Spinal cord (tissue), 10 donors: ENCODE measurements around the gene COPZ1. TPM values are rescaled to one million over a fixed set of nuclear protein-coding genes. Genes with fewer than 3 reads are reported as not detected.
A peak's percentile ranks its signal among the peaks of the same experiment; 100 is the strongest.

ENCODE experiments used
- DNase-seq, 6 donors: peaks; one replicate each; pipeline versions ENCODE4 v3.0.0 to v3.0.0-alpha.2; 2013 to 2015; ENCODE audit warnings: low spot score in 6 of 6, low read depth in 4 of 6
- H3K27ac ChIP-seq: one replicate; pipeline ENCODE4 v1.5.1; 2013; ENCODE audit warnings: low read depth, low read length, control low read depth
- H3K27me3 ChIP-seq: one replicate; pipeline ENCODE4 v1.6.1; 2013; ENCODE audit warnings: low read length; ENCODE audit not compliant: control insufficient read depth, insufficient read depth
- H3K36me3 ChIP-seq: one replicate; pipeline ENCODE4 v1.6.1; 2013; ENCODE audit warnings: low read length; ENCODE audit not compliant: control insufficient read depth, insufficient read depth
- H3K4me1 ChIP-seq: one replicate; pipeline ENCODE4 v1.6.1; 2013; ENCODE audit warnings: low read length; ENCODE audit not compliant: control insufficient read depth, insufficient read depth
- H3K4me3 ChIP-seq: one replicate; pipeline ENCODE4 v1.5.1; 2013; ENCODE audit warnings: low read depth, low read length, control low read depth
- H3K9me3 ChIP-seq: one replicate; pipeline ENCODE4 v1.6.1; 2013; ENCODE audit warnings: low read length; ENCODE audit not compliant: control insufficient read depth, insufficient read depth
- WGBS: methylation state at CpG from one replicate; pipeline ENCODE4 v1.1.5; 2013; ENCODE audit warnings: missing lambda C conversion rate; ENCODE audit not compliant: insufficient coverage; 5-methylcytosine and 5-hydroxymethylcytosine counted together
- polyA plus RNA-seq, 2 donors: library from polyadenylated mRNA; unstranded; fragments of 120-200 nt; gene quantifications; one replicate each; pipeline ENCODE4 v1.2.1, GENCODE V29; 2013; ENCODE audit not compliant: insufficient read length in 2 of 2
- total RNA-seq, 2 donors: library from RNA; depleted of rRNA in 1 of 2; stranded (reverse); fragments of 120-200 nt in 1 of 2; fragments of >200 nt in 1 of 2; gene quantifications; one replicate each; pipeline versions ENCODE4 v1.2.3 to v1.2.4, GENCODE V29; 2013 to 2014
- donor health status: healthy.

Gene COPZ1
- total and polyA plus RNA-seq, 4 donors: 91.0 to 164 (median 156) TPM

DNA sequence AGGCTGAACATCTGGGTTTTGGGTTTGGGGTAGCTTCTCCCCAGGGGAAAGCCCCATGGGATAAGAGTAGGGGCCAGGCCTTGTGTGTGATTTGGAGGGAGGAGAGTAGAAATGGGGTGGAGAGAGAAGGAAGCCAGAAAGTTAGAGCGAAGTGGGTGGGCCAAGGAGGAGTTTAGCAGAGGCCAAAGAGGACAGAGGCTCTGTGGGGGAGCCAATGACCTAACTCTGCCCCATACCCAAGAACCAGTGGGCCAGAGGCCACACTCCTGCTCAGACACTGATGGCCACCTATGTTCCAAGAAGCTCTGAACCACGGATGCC, 50.3 kb downstream of the COPZ1 start:
- WGBS: no CpG with 5 or more reads among the region's 2 CpGs
- no peaks in the 10 kb centered on the region for H3K27me3 ChIP-seq
- peaks cover 70% of the 10 kb centered on the region for H3K4me1 ChIP-seq
- no peak for DNase-seq
- H3K36me3 ChIP-seq: peaks cover 26% of the 10 kb centered on the region
- H3K9me3 ChIP-seq: no peaks in the 10 kb centered on the region
- peak overlapping the region; percentile 79 for H3K27ac ChIP-seq
- no peak overlapping the region for H3K4me3 ChIP-seq

DNA sequence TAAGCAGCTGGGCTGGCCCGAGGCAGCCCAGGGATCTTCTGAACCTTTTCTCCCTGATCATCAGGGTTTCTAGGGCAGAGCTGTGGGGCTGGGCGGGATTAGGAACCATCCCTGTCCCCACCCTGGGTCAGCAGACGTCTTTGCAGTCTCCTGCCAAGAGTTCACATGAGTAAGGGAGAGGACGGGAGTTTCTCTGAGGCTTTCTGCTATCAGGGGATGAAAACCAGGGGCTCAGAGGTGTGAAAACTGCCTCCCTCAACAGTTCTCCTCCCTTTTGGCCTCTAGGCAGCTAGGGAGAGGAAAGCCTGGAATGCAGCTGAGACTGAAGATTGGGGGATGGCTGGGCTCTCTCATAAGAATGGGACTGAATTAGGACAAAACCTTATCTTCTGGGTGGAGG, 51.7 kb downstream of the COPZ1 start:
- peak overlapping the region; percentile 58 for H3K27ac ChIP-seq
- WGBS: 86% methylated on average over 1 of the region's 4 CpGs
- no peak for DNase-seq
- H3K9me3 ChIP-seq: no peaks in the 10 kb centered on the region
- H3K4me3 ChIP-seq: no peak overlapping the region
- H3K27me3 ChIP-seq: no peaks in the 10 kb centered on the region
- H3K4me1 ChIP-seq: peaks cover 56% of the 10 kb centered on the region
- peaks cover 20% of the 10 kb centered on the region for H3K36me3 ChIP-seq

DNA sequence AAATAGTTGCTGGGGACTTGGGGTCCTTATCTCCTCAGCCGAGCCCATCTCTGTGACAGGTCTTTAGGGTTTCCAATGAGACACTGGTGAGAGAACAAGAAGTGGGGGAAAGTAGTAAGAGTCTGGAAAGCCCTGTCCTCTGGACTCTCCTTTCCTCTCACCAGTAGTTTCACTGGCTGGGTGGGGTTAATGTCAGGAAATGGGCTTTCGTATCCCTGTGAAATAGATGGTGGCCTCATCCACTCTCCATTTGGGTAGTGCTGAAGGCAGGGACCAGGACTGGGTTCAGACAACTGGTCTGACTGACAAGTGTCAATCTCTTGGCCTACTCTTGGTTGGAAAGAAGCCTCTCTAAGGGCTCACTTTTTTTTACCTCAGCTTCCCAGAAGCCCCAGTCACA, 52.1 kb downstream of the COPZ1 start:
- Histone ChIP-seq H3K9me3 (no peaks in the 10 kb centered on the region), H3K27me3 (no peaks in the 10 kb centered on the region), H3K4me1 (peaks cover 52% of the 10 kb centered on the region), H3K36me3 (peaks cover 20% of the 10 kb centered on the region), H3K27ac (peak overlapping the region; percentile 58), H3K4me3 (no peak overlapping the region)
- WGBS: 82% methylated on average over 2 of the region's 2 CpGs
- DNase-seq: no peak

DNA sequence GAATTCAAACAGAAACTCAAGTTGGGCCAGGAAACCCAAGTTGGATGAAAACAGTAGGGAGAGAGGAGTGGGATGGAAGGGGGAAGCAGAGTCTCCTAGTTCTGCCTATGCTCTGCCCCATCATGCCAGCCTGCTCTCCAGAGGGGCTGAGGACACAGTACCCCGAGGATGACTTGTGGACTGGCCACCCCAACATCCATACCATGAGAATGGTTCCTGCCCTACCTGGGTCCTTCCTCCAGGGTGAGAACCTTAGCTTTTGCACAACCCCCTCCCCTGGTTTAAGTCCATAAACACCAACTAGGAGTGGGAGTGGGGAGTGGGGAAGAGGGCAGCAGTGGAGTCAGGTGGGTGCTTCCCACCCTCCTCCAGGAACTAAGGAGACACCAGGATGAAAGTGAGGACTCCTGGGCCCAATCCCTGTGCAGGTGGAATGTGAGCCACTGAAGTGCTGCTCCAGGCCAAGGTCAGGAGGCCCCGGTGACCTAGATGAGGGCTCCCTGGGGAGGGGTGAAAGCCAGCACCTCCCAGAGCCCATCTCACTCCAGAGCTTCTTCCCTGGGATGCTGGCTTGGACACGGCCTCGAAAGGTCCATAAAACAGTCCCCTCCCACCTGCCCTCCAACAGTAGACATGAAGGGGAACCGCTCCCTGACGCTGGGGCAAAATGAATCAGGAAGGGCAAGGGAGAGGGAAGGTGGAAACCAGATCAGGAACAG, 53.0 kb downstream of the COPZ1 start:
- Histone ChIP-seq H3K9me3 (no peaks in the 10 kb centered on the region), H3K4me1 (peaks cover 43% of the 10 kb centered on the region), H3K27ac (peak overlapping the region; percentile 58), H3K27me3 (no peaks in the 10 kb centered on the region), H3K36me3 (peaks cover 20% of the 10 kb centered on the region), H3K4me3 (no peak overlapping the region)
- 70% methylated on average over 2 of the region's 6 CpGs for WGBS
- DNase-seq: no peak

DNA sequence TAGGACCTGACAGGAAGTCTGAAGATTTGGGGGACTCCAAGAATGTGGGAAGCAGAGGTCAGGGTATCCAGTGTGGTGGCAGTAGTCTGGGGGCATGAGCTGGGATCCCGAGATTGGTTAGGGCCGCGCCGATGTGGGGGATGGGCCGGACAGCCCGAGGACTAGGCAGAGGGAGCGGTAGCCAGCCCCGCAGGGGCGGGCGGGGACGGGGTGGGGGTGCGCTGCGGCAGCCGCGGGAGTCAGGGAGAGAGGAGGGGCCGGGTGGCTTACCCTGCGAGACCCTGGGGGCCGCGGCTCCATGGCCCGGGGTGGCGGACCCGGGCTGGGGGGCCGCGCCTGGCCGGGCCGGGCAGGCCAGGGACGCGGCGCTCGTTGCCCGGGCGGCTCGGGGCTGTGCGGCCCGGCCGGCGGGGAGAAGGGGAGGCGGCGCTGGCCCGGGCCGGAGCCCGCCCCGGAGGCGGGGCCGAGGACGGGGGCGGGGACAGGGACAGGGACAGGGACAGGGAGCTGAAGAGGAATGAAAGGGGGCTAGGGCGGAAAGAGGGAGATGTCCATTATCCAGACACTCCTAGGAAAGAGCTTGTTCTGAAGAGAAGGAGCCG, 54.0 kb downstream of the COPZ1 start:
- Histone ChIP-seq H3K4me3 (peak overlapping the region; percentile 54), H3K9me3 (no peaks in the 10 kb centered on the region), H3K36me3 (peaks cover 19% of the 10 kb centered on the region), H3K27me3 (no peaks in the 10 kb centered on the region), H3K4me1 (peaks cover 43% of the 10 kb centered on the region), H3K27ac (peak overlapping the region; percentile 73)
- WGBS: 3% methylated on average over 48 of the region's 49 CpGs
- peak in 2 of 6 donors; percentile 84 to 86 for DNase-seq

DNA sequence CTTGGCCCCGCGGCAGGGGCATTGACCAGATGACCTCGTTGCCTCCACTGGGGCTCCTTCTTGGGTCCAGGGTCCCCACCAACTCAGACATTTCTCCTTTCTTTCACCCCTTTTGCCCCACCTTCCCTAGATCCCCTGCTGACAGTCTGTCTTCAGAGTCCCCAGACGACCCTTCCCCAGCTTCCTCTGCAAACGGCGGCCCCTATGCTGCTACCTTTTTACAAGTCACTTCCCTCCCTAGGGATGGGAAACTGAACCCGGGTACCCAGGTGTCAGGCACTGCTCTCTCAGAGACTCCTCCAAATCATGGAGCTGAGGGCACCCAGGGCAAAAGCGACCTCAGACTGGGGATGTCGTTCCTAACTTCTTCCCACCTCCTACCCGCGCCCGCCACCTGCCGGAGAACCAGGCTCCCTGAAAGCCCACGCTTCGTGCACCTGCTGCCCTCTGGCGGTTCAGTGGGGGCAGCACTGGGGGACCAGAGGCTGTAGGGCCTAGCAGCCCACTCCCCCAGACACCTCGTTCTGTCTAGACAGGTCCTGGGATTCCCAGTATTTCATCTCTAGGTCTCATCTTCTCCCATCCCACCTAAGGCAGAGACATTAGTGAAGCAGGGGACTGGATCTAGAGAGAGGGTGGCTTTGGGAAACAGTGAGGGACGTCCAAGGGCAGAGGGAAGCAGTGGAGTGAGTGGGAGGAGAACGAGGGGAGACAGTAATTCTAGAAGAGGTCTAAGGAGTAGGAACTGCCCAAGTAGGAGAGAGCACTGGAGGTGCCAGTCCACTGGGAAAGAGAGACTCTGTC, 54.7 kb downstream of the COPZ1 start:
- 6% methylated on average over 17 of the region's 19 CpGs for WGBS
- Histone ChIP-seq H3K4me3 (peak overlapping the region; percentile 54), H3K27me3 (no peaks in the 10 kb centered on the region), H3K36me3 (peaks cover 14% of the 10 kb centered on the region), H3K27ac (peak overlapping the region; percentile 73), H3K9me3 (no peaks in the 10 kb centered on the region), H3K4me1 (peaks cover 40% of the 10 kb centered on the region)
- DNase-seq: peak in 5 of 6 donors; percentile 70 to 96 (median 79)

DNA sequence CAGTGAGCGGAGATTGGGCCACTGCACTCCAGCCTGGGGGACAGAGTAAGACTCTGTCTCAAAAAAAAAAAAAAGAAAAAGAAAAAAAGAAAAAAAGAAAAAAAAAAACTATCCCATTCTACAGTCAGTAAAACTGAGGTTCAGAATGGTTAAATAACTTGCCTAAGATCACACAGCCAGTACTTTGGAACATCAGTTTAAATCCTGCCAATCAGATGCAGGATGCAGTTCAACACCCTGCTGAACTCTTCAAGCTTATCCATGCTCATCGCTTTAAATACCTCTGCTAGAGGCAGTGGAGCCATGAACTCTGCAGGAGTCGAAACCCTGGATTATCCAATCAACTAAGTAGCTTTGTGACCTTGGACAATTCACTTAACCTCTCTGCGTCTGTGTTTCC, 56.2 kb downstream of the COPZ1 start:
- Histone ChIP-seq H3K9me3 (no peaks in the 10 kb centered on the region), H3K4me1 (peaks cover 43% of the 10 kb centered on the region), H3K36me3 (peaks cover 6% of the 10 kb centered on the region), H3K4me3 (no peak overlapping the region), H3K27ac (no peak overlapping the region), H3K27me3 (no peaks in the 10 kb centered on the region)
- no peak for DNase-seq
- 100% methylated on average over 1 of the region's 4 CpGs for WGBS

DNA sequence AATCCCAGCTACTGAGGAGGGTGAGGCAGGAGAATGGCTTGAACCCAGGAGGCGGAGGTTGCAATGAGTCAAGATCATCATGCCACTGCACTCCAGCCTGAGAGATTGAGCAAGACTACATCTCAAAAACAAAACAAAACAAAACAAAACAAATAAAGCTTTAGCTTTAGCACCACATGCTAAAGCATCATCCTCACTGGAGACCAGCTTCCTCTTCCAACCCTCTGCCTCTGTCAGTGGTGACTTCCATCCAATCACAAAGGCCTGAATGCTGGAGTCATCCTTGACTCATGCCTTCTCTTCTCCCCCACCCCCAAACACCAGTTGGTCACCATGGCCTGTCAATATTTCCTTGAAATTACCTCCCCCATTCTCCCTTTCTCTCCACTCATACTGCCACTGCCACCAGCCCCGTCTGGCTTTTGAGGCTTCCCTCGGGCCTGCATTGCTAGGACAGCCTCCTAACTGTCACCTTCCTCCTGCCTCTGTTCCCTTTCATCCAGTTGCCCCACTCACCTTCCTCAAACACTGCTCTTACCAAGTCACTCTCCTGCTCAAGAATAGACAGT, 58.2 kb downstream of the COPZ1 start:
- DNase-seq: no peak
- Histone ChIP-seq H3K27ac (no peak overlapping the region), H3K4me3 (no peak overlapping the region), H3K36me3 (peaks cover 4% of the 10 kb centered on the region), H3K27me3 (no peaks in the 10 kb centered on the region), H3K9me3 (no peaks in the 10 kb centered on the region), H3K4me1 (peaks cover 40% of the 10 kb centered on the region)
- 86% methylated on average over 3 of the region's 3 CpGs for WGBS

DNA sequence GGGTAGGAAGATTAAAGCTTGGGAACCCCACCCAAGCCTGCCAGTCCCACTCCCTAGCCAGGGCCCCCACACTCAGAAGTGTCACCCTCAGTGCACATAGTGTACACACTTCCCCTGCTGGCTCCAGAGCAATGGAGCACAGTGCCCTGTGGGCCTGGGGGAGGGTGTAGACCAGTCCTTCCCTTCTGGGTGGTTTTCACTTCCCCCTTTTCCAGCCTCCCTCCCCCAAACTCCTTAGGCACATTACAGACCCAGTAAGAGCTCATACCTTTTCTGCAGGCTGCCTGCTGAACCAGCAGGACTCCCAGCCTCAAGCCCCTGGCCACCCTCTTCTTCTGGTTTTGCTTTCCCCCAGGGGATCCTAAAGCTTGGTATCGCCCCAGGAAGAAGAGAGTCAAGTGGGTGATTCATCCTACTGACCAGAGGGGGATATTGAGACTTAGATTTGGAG, 59.7 kb downstream of the COPZ1 start, which contains the start of gene ZNF385A:
TSS of gene ZNF385A (minus strand) at position 143 of the 451 bp plus-strand sequence. CDS start 219 bp downstream, outside the sequence.
- WGBS: no CpG with 5 or more reads among the region's 1 CpG
- Histone ChIP-seq H3K27ac (peak within 1 kb of the TSS; percentile 61), H3K9me3 (no peaks in the 10 kb centered on the region), H3K27me3 (no peaks in the 10 kb centered on the region), H3K4me1 (peaks cover 34% of the 10 kb centered on the region), H3K4me3 (no peak within 1 kb of the TSS), H3K36me3 (peaks cover 4% of the 10 kb centered on the region)
- DNase-seq: no peak
